OCI-LY3 (cell line): Measurements from ENCODE around the gene PAX5.

Experiments used
- H2AFZ ChIP-seq: fragments of 200-600, 300-600 bp; shearing (Covaris generic); 2 replicates; pipeline ENCODE4 v1.6.0; 2014; ENCODE audit warnings: antibody characterized with exemption, low read depth, low read length
- H3K27ac ChIP-seq: fragments of 200-600, 300-600 bp; sonication (generic); 2 replicates; pipeline ENCODE4 v1.5.1; 2014; ENCODE audit warnings: mild to moderate bottlenecking, low read length, moderate library complexity, mixed read lengths
- H3K27me3 ChIP-seq: fragments of 200-600, 300-600 bp; sonication (generic); 2 replicates; pipeline ENCODE4 v1.6.1; 2014; ENCODE audit warnings: low read depth, low read length, mixed read lengths
- H3K36me3 ChIP-seq: fragments of 200-600, 300-600 bp; sonication (generic); replicated peaks from 2 replicates; pipeline ENCODE3; 2014; ENCODE audit warnings: low read depth, low read length, mixed read lengths
- H3K4me1 ChIP-seq: fragments of 300-600, 200-600 bp; sonication (generic); 2 replicates; pipeline ENCODE4 v1.6.1; 2014; ENCODE audit warnings: low read length, mixed read lengths
- H3K4me2 ChIP-seq: fragments of 200-600, 300-600 bp; sonication (generic); 2 replicates; pipeline ENCODE4 v1.6.1; 2014; ENCODE audit warnings: low read length, mixed read lengths
- H3K4me3 ChIP-seq: fragments of 300-600, 200-600 bp; sonication (generic); 2 replicates; pipeline ENCODE4 v1.5.1; 2014; ENCODE audit warnings: antibody characterized with exemption, mild to moderate bottlenecking, low read length, moderate library complexity
- H3K79me2 ChIP-seq: fragments of 300-600, 200-600 bp; shearing (Covaris generic); 2 replicates; pipeline ENCODE4 v1.6.1; 2014; ENCODE audit warnings: mild to moderate bottlenecking, low read length, mixed read lengths
- H3K9ac ChIP-seq: fragments of 300-600, 200-600 bp; shearing (Covaris generic); 2 replicates; pipeline ENCODE4 v1.6.0; 2014; ENCODE audit warnings: mild to moderate bottlenecking, low read length, moderate library complexity
- H3K9me3 ChIP-seq: fragments of 200-600, 300-600 bp; shearing (Covaris generic); 2 replicates; pipeline ENCODE4 v1.6.1; 2014; ENCODE audit warnings: low read length, mixed read lengths; ENCODE audit not compliant: insufficient read depth
- H4K20me1 ChIP-seq: fragments of 200-600, 300-600 bp; sonication (generic); 2 replicates; pipeline ENCODE4 v1.6.1; 2016; ENCODE audit warnings: low read length, mixed read lengths; ENCODE audit not compliant: insufficient read depth
- CTCF ChIP-seq: fragments of 200-600, 300-600 bp; sonication (generic); IDR thresholded peaks from 2 replicates; pipeline ENCODE4 v1.5.1; 2014; ENCODE audit warnings: antibody characterized with exemption, low read length, low read depth
- EZH2phosphoT487 ChIP-seq: fragments of 200-600 bp; shearing (Covaris generic); IDR thresholded peaks from 2 replicates; pipeline ENCODE4 v1.6.1; 2018; ENCODE audit warnings: antibody characterized with exemption, mixed run types, low read depth

PAX5 gene

GRCh38 chr9:37002413-37003217 is 31.5 kb downstream of the PAX5 start:
- H3K9me3 ChIP-seq = no peaks in the 10 kb centered on the region
- H3K36me3 ChIP-seq = peaks cover 64% of the 10 kb centered on the region
- H3K27me3 ChIP-seq = no peaks in the 10 kb centered on the region
- no peak overlapping the region for H2AFZ ChIP-seq
- peak overlapping the region; percentile 85 for H3K27ac ChIP-seq
- H3K9ac ChIP-seq = peak overlapping the region; percentile 42; the same call in 1 of the 2 replicates
- peaks cover 100% of the 10 kb centered on the region for H3K79me2 ChIP-seq
- H3K4me2 ChIP-seq = peak overlapping the region; percentile 52
- peaks cover 99% of the 10 kb centered on the region for H3K4me1 ChIP-seq
- TF ChIP-seq CTCF (no peak), EZH2phosphoT487 (no peak)
- H3K4me3 ChIP-seq = peak overlapping the region; percentile 8; the same call in 1 of the 2 replicates
- H4K20me1 ChIP-seq = peaks cover 21% of the 10 kb centered on the region

GRCh38 chr9:37002036-37002412 is 32.0 kb downstream of the PAX5 start:
- Histone ChIP-seq H3K36me3 (peaks cover 64% of the 10 kb centered on the region), H3K4me2 (peak overlapping the region; percentile 52), H3K79me2 (peaks cover 100% of the 10 kb centered on the region), H2AFZ (no peak overlapping the region), H3K27ac (peak overlapping the region; percentile 85), H3K27me3 (no peaks in the 10 kb centered on the region), H3K9ac (peak overlapping the region; percentile 42), H3K4me3 (peak overlapping the region; percentile 3; the same call in 1 of the 2 replicates), H3K9me3 (no peaks in the 10 kb centered on the region), H4K20me1 (peaks cover 16% of the 10 kb centered on the region), H3K4me1 (peaks cover 99% of the 10 kb centered on the region)
- TF ChIP-seq CTCF = no peak
- no peak for TF ChIP-seq EZH2phosphoT487

- no peak overlapping the region for H2AFZ ChIP-seq
- H3K27ac ChIP-seq = peak overlapping the region; percentile 85
- peak overlapping the region; percentile 4; the same call in 1 of the 2 replicates for H3K4me3 ChIP-seq
- H3K36me3 ChIP-seq = peaks cover 59% of the 10 kb centered on the region
- H3K4me1 ChIP-seq = peaks cover 99% of the 10 kb centered on the region
- TF ChIP-seq CTCF = no peak
- H3K79me2 ChIP-seq = peaks cover 100% of the 10 kb centered on the region
- peak overlapping the region; percentile 42 for H3K9ac ChIP-seq
- H4K20me1 ChIP-seq = peaks cover 11% of the 10 kb centered on the region
- no peaks in the 10 kb centered on the region for H3K27me3 ChIP-seq
- H3K4me2 ChIP-seq = peak overlapping the region; percentile 52
- H3K9me3 ChIP-seq = no peaks in the 10 kb centered on the region
Observed at GRCh38 chr9:37001459-37001858, 32.6 kb downstream of the PAX5 start.

- peak overlapping the region; percentile 44 for H3K4me3 ChIP-seq
- TF ChIP-seq EZH2phosphoT487 = no peak
- TF ChIP-seq CTCF = peak; percentile 55
- peaks cover 99% of the 10 kb centered on the region for H3K4me1 ChIP-seq
- peak overlapping the region; percentile 56 for H3K4me2 ChIP-seq
- peak overlapping the region; percentile 85 for H3K27ac ChIP-seq
- H3K27me3 ChIP-seq = no peaks in the 10 kb centered on the region
- H2AFZ ChIP-seq = no peak overlapping the region
- H3K79me2 ChIP-seq = peaks cover 100% of the 10 kb centered on the region
- H4K20me1 ChIP-seq = peaks cover 11% of the 10 kb centered on the region
- H3K9ac ChIP-seq = peak overlapping the region; percentile 20; the same call in 1 of the 2 replicates
- peaks cover 53% of the 10 kb centered on the region for H3K36me3 ChIP-seq
- no peaks in the 10 kb centered on the region for H3K9me3 ChIP-seq
Observed at GRCh38 chr9:36999728-37000333, 34.2 kb downstream of the PAX5 start.
